ENCODE results near the gene PCF11. TPM values are rescaled to one million over a fixed set of nuclear protein-coding genes. Genes with fewer than 3 reads are reported as not detected.
"Not testable (repeated sequence)": the region's sequence is repeated elsewhere in the genome, so short reads cannot be mapped to it uniquely, and the experiment has no call there.

Gene PCF11
- total RNA-seq, 1 experiment from 2014 or later, result 20.1 TPM

DNA sequence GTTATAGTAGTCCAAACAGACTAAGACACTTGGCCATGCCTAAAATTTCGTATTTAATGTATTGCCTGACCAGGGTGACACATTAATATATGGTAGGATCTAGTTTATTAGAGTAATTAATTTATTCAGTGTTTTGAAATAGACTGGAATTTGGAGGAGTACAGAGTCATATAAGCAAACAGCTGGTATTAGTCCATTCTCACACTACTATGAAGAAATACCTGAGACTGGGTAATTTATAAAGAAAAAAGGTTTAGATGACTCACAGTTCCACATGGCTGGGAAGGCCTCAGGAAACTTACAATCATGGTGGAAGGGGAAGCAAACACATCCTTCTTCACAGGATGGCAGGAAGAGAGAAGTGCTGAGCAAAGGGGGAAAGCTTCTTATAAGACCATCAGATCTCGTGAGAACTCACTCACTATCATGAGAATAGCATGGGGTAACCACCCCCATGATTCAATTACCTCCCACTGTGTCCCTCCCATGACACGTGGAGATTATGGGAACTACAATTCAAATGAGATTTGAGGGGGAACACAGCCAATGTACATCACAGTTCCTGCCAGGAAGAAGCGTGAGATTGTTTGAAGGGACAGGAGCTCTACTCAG lies 49.9 kb downstream of the PCF11 start:
- peak; percentile 31 for DNase-seq (ENCODE audit: low read depth, low spot score)
- in situ Hi-C loops (cut with HindIII; ENCODE audit: low pct_unique_long_range_greater_than_20kb, low sequenced_read_pairs), result not testable (repeated sequence)

- in situ Hi-C loops (cut with HindIII; ENCODE audit: low pct_unique_long_range_greater_than_20kb, low sequenced_read_pairs), result no loop called here
Observed at GRCh38 chr11:83219095-83219494, 62.2 kb downstream of the PCF11 start.

DNA sequence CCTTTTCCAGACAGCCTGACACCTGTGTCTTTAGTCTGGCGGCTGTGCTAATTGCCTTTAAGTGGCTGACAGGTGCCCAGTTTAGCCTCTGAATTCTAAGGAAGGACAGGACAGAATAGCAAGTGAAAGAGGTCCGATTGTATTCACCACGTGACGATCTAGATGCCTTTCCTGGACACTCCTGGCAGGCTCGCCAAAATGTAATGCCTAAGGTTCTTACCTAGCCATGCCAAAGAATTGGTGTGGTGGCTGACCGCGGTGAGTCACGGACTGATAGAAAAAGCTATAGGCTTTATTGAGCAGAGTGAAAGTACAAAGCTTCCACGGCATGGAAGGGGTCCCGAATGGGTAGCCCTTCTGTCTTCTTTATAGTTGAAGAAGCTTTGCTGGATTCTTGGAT lies 63.3 kb downstream of the PCF11 start:
- in situ Hi-C loops (cut with HindIII; ENCODE audit: low pct_unique_long_range_greater_than_20kb, low sequenced_read_pairs), result no loop called here
- no peak for DNase-seq (ENCODE audit: low read depth, low spot score)

More at GRCh38 chr11:83219095-83219494, 62.2 kb downstream of the PCF11 start:
- peak; percentile 47 for DNase-seq (ENCODE audit: low read depth, low spot score)

- in situ Hi-C loops (cut with HindIII; ENCODE audit: low pct_unique_long_range_greater_than_20kb, low sequenced_read_pairs), result no loop called here
- no peak for DNase-seq (ENCODE audit: low read depth, low spot score)
Observed at GRCh38 chr11:83221694-83222093, 64.8 kb downstream of the PCF11 start.

- DNase-seq (ENCODE audit: low read depth, low spot score), result no peak
- in situ Hi-C loops (cut with HindIII; ENCODE audit: low pct_unique_long_range_greater_than_20kb, low sequenced_read_pairs), result no loop called here
Observed at GRCh38 chr11:83222499-83222898, 65.6 kb downstream of the PCF11 start.

- DNase-seq (ENCODE audit: low read depth, low spot score), result no peak
- in situ Hi-C loops (cut with HindIII; ENCODE audit: low pct_unique_long_range_greater_than_20kb, low sequenced_read_pairs), result no loop called here
Observed at GRCh38 chr11:83223457-83223856, 66.5 kb downstream of the PCF11 start.

DNA sequence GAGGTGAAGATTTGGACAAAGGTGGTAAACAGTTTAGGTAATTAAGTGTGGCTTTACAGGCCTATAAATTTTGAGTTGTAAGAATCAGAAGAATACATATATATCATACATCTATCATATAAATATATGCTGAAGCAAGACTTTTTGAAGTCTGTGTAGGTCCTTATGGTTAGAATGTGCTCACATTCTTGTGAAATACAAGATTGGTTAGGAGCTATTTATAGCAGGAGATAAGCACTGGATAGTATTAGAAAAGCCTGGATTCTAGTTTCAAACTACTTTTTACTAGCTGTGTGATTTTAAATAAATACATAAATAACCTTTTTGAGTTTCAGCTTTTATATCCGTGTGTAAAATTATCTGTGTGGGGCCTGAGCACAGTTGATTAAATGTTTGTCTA lies 78.9 kb downstream of the PCF11 start:
- in situ Hi-C loops (cut with HindIII; ENCODE audit: low pct_unique_long_range_greater_than_20kb, low sequenced_read_pairs), result no loop called here
- DNase-seq (ENCODE audit: low read depth, low spot score), result no peak

Small RNA genes lying within 50 kb of the gene (small RNA-seq; reads per million reads assigned to genes)
- gene AP000873.5, result 0 reads per million in 2 experiments

Other genes with a start within 250 kb of the PCF11 start
- 3.6 and 4.7 TPM in 2 replicates for gene RAB30, start 85.2 kb upstream of the PCF11 start, total RNA-seq (2014; rRNA removed; shearing (Covaris generic))
- 2.6 and 2.8 TPM in 2 replicates for gene ANKRD42, start 36.6 kb downstream of the PCF11 start, total RNA-seq (2014; rRNA removed; shearing (Covaris generic))
- 46.9 and 47.2 TPM in 2 replicates for gene CCDC90B, start 129.2 kb downstream of the PCF11 start, total RNA-seq (2014; rRNA removed; shearing (Covaris generic))